Measurements from ENCODE around the gene FBN1. TPM values are rescaled to one million over a fixed set of nuclear protein-coding genes. Genes with fewer than 3 reads are reported as not detected.
A peak's percentile ranks its signal among the peaks of the same experiment; 100 is the strongest.

Gene FBN1
- total RNA-seq, 2 donors from 2014 or later: 258 to 300 TPM

DNA sequence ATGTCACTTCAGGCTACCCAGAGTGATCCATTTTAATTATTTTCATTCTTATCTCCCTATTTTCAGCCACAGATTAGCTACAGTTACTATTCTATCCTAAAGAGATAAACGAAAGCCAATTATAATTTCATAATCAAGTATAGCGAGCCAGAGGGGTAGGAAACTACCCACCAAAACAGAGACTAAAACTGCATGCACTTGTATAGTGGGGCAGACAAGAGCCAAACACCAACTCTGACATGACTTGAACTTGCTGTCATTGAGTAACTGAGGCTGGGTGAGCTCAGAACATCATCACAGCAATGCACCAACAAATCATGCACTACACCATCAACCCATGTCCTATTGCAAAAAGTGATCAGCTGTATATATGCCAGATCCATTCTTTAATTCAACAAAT is 64.8 kb downstream of the FBN1 start:
- ATAC-seq (ENCODE audit: insufficient number of reproducible peaks, low FRiP score, low read depth) (no peak), DNase-seq (ENCODE audit: low spot score) (no peak)
- H3K36me3 ChIP-seq: no peaks in the 10 kb centered on the region

DNA sequence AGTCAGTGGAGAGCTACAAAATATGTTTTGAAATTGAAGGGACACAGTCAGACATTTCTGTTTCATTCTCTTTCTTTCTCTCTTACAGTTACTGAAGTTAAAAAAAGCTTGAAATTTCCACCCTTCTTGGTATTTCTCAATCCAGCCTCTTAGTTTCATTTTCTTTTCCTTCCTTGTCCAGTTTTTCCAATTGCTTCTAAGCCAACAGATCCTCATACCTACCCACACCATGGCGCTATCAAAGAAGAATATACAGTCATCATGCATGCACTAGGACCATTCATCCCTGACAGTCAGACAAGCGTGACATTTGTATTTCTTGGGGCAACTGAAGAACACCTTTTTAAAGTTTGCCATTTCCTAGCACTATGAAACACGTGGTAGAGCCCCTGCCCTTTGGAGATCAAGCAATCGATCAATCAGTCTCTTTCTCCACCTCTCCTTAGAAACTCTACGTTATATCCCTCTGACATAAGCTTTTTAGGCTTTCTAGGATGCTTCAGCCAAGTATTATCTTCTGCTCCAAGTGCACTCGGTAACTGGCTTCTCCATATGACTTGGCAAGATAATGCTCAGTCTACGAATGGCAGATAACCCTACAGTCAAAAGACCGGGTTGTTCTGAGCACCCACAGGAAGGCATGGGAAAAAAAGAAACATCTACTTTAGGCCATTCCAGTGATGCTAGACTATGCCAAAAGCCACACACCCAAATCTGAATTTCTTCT is 65.4 kb downstream of the FBN1 start:
- Histone ChIP-seq H3K27ac (peak overlapping the region in 1 of 2 donors; percentile 13), H3K36me3 (no peaks in the 10 kb centered on the region), H3K9me3 (no peaks in the 10 kb centered on the region), H3K4me1 (ENCODE audit: control insufficient read depth in 1 of 2, low read depth in 2 of 2) (peaks cover 25 to 66% of the 10 kb centered on the region in 2 donors), H3K4me3 (peak overlapping the region; percentile 21), H3K27me3 (replicated peaks; ENCODE audit: insufficient read depth) (no peaks in the 10 kb centered on the region)
- DNase-seq (ENCODE audit: low spot score) (no peak), ATAC-seq (ENCODE audit: insufficient number of reproducible peaks, low FRiP score, low read depth) (no peak)
- TF ChIP-seq, protein P1, sequence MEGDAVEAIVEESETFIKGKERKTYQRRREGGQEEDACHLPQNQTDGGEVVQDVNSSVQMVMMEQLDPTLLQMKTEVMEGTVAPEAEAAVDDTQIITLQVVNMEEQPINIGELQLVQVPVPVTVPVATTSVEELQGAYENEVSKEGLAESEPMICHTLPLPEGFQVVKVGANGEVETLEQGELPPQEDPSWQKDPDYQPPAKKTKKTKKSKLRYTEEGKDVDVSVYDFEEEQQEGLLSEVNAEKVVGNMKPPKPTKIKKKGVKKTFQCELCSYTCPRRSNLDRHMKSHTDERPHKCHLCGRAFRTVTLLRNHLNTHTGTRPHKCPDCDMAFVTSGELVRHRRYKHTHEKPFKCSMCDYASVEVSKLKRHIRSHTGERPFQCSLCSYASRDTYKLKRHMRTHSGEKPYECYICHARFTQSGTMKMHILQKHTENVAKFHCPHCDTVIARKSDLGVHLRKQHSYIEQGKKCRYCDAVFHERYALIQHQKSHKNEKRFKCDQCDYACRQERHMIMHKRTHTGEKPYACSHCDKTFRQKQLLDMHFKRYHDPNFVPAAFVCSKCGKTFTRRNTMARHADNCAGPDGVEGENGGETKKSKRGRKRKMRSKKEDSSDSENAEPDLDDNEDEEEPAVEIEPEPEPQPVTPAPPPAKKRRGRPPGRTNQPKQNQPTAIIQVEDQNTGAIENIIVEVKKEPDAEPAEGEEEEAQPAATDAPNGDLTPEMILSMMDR (IDR thresholded peaks at IDR 0.05): no peak

More for the DNA sequence above, 64.8 kb downstream of the FBN1 start:
- TF ChIP-seq, protein P1 (IDR thresholded peaks at IDR 0.05): no peak
- Histone ChIP-seq H3K4me3 (no peak overlapping the region), H3K27me3 (replicated peaks; ENCODE audit: insufficient read depth) (no peaks in the 10 kb centered on the region), H3K9me3 (no peaks in the 10 kb centered on the region), H3K27ac (no peak overlapping the region), H3K4me1 (ENCODE audit: control insufficient read depth in 1 of 2, low read depth in 2 of 2) (peaks cover 25 to 69% of the 10 kb centered on the region in 2 donors)

DNA sequence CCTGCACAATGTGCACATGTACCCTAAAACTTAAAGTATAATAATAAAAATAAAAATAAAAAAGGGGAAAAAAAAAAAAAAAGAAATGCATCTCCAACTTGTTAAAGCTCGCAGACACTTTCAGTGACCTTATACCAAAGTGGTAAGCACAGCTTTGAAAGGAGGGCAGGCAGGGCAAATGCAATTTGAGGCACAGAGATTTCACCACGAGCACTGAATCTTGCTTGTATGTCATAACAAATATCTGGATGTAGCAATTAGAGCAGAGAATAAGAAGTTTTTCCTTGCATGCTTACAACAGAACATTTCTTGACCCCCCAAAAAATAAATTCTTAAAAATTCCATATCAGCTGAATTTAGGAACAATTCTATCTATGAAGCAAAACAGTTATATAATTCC is 66.5 kb downstream of the FBN1 start:
- Histone ChIP-seq H3K36me3 (no peaks in the 10 kb centered on the region), H3K4me1 (ENCODE audit: control insufficient read depth in 1 of 2, low read depth in 2 of 2) (peaks cover 18 to 54% of the 10 kb centered on the region in 2 donors), H3K27ac (no peak overlapping the region), H3K4me3 (no peak overlapping the region), H3K27me3 (replicated peaks; ENCODE audit: insufficient read depth) (no peaks in the 10 kb centered on the region), H3K9me3 (no peaks in the 10 kb centered on the region)
- DNase-seq (ENCODE audit: low spot score): no peak
- ATAC-seq (ENCODE audit: insufficient number of reproducible peaks, low FRiP score, low read depth): no peak
- TF ChIP-seq, protein P1 (IDR thresholded peaks at IDR 0.05): no peak

GRCh38 chr15:48577469-48577868 is 68.0 kb downstream of the FBN1 start:
- no peak for DNase-seq (ENCODE audit: low spot score)

GRCh38 chr15:48574187-48574586 is 71.3 kb downstream of the FBN1 start:
- no peaks in the 10 kb centered on the region for H3K9me3 ChIP-seq
- no peak for DNase-seq (ENCODE audit: low spot score)
- TF ChIP-seq, protein P1 (IDR thresholded peaks at IDR 0.05): no peak

More at GRCh38 chr15:48577469-48577868, 68.0 kb downstream of the FBN1 start:
- Histone ChIP-seq H3K27me3 (replicated peaks; ENCODE audit: insufficient read depth) (no peaks in the 10 kb centered on the region), H3K9me3 (no peaks in the 10 kb centered on the region), H3K4me1 (ENCODE audit: control insufficient read depth in 1 of 2, low read depth in 2 of 2) (peaks cover 7 to 39% of the 10 kb centered on the region in 2 donors), H3K27ac (no peak overlapping the region), H3K4me3 (no peak overlapping the region), H3K36me3 (peaks cover 3% of the 10 kb centered on the region)
- TF ChIP-seq, protein P1 (IDR thresholded peaks at IDR 0.05): no peak
- no peak for ATAC-seq (ENCODE audit: insufficient number of reproducible peaks, low FRiP score, low read depth)

More at GRCh38 chr15:48574187-48574586, 71.3 kb downstream of the FBN1 start:
- Histone ChIP-seq H3K4me3 (no peak overlapping the region), H3K36me3 (peaks cover 3% of the 10 kb centered on the region), H3K27me3 (replicated peaks; ENCODE audit: insufficient read depth) (no peaks in the 10 kb centered on the region), H3K4me1 (ENCODE audit: control insufficient read depth in 1 of 2, low read depth in 2 of 2) (peaks cover 2 to 9% of the 10 kb centered on the region in 2 donors), H3K27ac (no peak overlapping the region)
- no peak for ATAC-seq (ENCODE audit: insufficient number of reproducible peaks, low FRiP score, low read depth)
